Esophagus muscularis mucosa (tissue), 3 donors: ENCODE results near the gene PGLYRP4.

ENCODE experiments used
- POLR2AphosphoS5 ChIP-seq, 2 donors: sonication (generic); formaldehyde crosslinking; IDR thresholded peaks; one replicate each; pipeline ENCODE4 v1.6.1; 2017; ENCODE audit warnings: antibody characterized with exemption in 2 of 2
- TF ChIP-seq, protein P1 (sequence below), 3 experiments: fragments of 200-600 bp in 2 of 3; fragments of 450-650 bp in 1 of 3; sonication (generic) in 2 of 3; IDR thresholded peaks; one replicate each; pipeline ENCODE4 v1.5.1; 2017 to 2019; ENCODE audit warnings: antibody characterized with exemption in 3 of 3, mild to moderate bottlenecking in 2 of 3, moderate library complexity in 1 of 3

- TF ChIP-seq POLR2AphosphoS5 (IDR thresholded peaks at IDR 0.05): no peak
- TF ChIP-seq, protein P1, sequence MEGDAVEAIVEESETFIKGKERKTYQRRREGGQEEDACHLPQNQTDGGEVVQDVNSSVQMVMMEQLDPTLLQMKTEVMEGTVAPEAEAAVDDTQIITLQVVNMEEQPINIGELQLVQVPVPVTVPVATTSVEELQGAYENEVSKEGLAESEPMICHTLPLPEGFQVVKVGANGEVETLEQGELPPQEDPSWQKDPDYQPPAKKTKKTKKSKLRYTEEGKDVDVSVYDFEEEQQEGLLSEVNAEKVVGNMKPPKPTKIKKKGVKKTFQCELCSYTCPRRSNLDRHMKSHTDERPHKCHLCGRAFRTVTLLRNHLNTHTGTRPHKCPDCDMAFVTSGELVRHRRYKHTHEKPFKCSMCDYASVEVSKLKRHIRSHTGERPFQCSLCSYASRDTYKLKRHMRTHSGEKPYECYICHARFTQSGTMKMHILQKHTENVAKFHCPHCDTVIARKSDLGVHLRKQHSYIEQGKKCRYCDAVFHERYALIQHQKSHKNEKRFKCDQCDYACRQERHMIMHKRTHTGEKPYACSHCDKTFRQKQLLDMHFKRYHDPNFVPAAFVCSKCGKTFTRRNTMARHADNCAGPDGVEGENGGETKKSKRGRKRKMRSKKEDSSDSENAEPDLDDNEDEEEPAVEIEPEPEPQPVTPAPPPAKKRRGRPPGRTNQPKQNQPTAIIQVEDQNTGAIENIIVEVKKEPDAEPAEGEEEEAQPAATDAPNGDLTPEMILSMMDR (IDR thresholded peaks at IDR 0.05): no peak
Measured at GRCh38 chr1:153343811-153344717, 4.6 kb downstream of the PGLYRP4 start.
